Cardiac fibroblast (primary cell): ENCODE data around the gene SCYL3.

Experiments
- DNase-seq, 2 donors: peaks; one replicate each; pipeline versions ENCODE4 v3.0.0 to v3.0.0-alpha.2; 2010; ENCODE audit warnings: low read depth in 2 of 2
- H3K4me3 ChIP-seq, 2 donors: replicated peaks in 1 of 2; 1 replicate in 1 of 2; 2 replicates in 1 of 2; pipeline ENCODE4 v1.5.1; 2011; ENCODE audit warnings: low read depth in 2 of 2, low read length in 2 of 2, mild to moderate bottlenecking in 2 of 2, moderate library complexity in 1 of 2
- TF ChIP-seq, protein P1 (sequence below): IDR thresholded peaks from one replicate; pipeline ENCODE4 v1.5.1; 2011; ENCODE audit warnings: low read depth, mild to moderate bottlenecking, low read length, inconsistent platforms

Gene SCYL3

DNA sequence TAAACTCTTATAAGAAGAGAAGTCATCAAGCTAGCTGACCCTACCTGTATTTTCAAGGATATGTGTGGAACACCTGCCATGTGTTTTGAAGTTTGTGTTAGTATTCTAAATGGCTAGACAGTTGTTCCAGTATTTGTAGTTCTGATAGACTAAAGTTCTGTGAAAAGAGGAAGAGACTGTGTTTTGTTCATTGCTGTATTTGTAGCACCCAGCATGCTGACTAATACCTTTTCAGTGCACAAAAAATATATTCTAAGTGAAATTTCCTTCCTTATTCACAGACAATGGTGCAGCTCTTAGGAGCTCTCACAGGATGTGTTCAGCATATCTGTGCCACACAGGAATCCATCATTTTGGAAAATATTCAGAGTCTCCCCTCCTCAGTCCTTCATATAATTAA is 90.8 kb downstream of the SCYL3 start:
- TF ChIP-seq, protein P1, sequence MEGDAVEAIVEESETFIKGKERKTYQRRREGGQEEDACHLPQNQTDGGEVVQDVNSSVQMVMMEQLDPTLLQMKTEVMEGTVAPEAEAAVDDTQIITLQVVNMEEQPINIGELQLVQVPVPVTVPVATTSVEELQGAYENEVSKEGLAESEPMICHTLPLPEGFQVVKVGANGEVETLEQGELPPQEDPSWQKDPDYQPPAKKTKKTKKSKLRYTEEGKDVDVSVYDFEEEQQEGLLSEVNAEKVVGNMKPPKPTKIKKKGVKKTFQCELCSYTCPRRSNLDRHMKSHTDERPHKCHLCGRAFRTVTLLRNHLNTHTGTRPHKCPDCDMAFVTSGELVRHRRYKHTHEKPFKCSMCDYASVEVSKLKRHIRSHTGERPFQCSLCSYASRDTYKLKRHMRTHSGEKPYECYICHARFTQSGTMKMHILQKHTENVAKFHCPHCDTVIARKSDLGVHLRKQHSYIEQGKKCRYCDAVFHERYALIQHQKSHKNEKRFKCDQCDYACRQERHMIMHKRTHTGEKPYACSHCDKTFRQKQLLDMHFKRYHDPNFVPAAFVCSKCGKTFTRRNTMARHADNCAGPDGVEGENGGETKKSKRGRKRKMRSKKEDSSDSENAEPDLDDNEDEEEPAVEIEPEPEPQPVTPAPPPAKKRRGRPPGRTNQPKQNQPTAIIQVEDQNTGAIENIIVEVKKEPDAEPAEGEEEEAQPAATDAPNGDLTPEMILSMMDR, result no peak
- no peak for DNase-seq
- no peak overlapping the region for H3K4me3 ChIP-seq
